Measurements from ENCODE around the gene HPN.

Gene HPN

DNA sequence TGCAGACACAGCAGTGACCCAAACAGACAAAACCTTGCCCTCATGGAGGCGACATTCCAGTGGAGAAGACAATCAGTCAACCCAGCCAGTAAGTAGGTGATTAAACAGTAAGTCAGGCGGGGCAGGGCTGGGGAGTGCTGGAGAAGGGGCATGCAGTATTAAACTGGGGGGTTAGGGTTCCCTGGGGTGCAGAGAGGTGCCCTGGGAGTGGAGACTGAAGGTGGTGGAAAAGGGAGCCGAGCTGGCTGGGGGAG, 42.9 kb downstream of the HPN start (continued):
- TF ChIP-seq ZNF391 (tag by site-specific recombination; IDR thresholded peaks at IDR 0.05; ENCODE audit: borderline replicate concordance, low read depth) (no peak), KLF16 (tag by site-specific recombination; IDR thresholded peaks at IDR 0.05) (no peak)
- TF ChIP-seq, protein P1, sequence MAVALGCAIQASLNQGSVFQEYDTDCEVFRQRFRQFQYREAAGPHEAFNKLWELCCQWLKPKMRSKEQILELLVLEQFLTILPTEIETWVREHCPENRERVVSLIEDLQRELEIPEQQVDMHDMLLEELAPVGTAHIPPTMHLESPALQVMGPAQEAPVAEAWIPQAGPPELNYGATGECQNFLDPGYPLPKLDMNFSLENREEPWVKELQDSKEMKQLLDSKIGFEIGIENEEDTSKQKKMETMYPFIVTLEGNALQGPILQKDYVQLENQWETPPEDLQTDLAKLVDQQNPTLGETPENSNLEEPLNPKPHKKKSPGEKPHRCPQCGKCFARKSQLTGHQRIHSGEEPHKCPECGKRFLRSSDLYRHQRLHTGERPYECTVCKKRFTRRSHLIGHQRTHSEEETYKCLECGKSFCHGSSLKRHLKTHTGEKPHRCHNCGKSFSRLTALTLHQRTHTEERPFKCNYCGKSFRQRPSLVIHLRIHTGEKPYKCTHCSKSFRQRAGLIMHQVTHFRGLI (tag by site-specific recombination; IDR thresholded peaks at IDR 0.05): no peak
- TF ChIP-seq, protein P2, sequence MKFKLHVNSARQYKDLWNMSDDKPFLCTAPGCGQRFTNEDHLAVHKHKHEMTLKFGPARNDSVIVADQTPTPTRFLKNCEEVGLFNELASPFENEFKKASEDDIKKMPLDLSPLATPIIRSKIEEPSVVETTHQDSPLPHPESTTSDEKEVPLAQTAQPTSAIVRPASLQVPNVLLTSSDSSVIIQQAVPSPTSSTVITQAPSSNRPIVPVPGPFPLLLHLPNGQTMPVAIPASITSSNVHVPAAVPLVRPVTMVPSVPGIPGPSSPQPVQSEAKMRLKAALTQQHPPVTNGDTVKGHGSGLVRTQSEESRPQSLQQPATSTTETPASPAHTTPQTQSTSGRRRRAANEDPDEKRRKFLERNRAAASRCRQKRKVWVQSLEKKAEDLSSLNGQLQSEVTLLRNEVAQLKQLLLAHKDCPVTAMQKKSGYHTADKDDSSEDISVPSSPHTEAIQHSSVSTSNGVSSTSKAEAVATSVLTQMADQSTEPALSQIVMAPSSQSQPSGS (tag by site-specific recombination; IDR thresholded peaks at IDR 0.05; ENCODE audit: low read depth): no peak

DNA sequence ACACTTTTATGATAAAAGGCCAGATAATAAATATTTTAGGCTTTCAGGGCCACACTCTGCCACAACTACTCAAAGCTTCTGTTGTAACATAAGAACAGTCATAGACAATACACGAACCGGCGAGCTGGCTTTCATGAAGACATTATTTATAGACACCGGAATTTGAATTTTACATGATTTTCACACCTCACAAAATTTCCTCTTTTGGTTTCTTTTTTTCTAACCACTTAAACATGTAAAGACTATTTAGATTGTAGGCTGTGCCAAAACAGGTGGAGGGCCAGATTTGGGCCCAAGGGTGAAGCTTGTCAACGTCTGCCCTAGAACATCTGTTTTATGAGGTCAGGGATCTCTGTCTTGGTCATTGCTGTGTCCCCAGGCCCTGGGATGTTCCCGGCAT, 44.4 kb downstream of the HPN start:
- Histone ChIP-seq H3K4me3 (ENCODE audit: low read depth, low read length) (no peak overlapping the region), H3K27ac (ENCODE audit: extremely low read depth, low read depth, low read length) (no peak overlapping the region), H3K4me1 (ENCODE audit: control insufficient read depth, insufficient read depth, low read length) (peaks cover 7% of the 10 kb centered on the region), H3K36me3 (ENCODE audit: control insufficient read depth in 2 of 2, insufficient read depth in 1 of 2, low read length in 2 of 2) (no peaks in the 10 kb centered on the region), H3K9me3 (ENCODE audit: control insufficient read depth, insufficient read depth, low read depth, low read length) (no peaks in the 10 kb centered on the region; the same call in 1 of the 2 replicates)
- POLR2A ChIA-PET: interaction anchor here (1.0 kb wide), 1 partner anchor 19 kb away, joined by 3 read pairs; no protein-coding TSS in a partner anchor
- TF ChIP-seq ZNF274 (IDR thresholded peaks at IDR 0.05; ENCODE audit: low read length): no peak
- no peak for TF ChIP-seq ZNF274 (tag by site-specific recombination; IDR thresholded peaks at IDR 0.05; ENCODE audit: borderline replicate concordance)
- no peak for TF ChIP-seq SP2 (tag by site-specific recombination; IDR thresholded peaks at IDR 0.05)
- no peak for TF ChIP-seq ZNF16 (tag by site-specific recombination; IDR thresholded peaks at IDR 0.05; ENCODE audit: low read depth)
- TF ChIP-seq ZNF747 (tag by site-specific recombination; IDR thresholded peaks at IDR 0.05): no peak
- no peak for TF ChIP-seq KLF9 (tag by site-specific recombination; IDR thresholded peaks at IDR 0.05; ENCODE audit: low read depth)
- no peak for TF ChIP-seq ZNF514 (tag by site-specific recombination; IDR thresholded peaks at IDR 0.05)
- TF ChIP-seq ZBTB20 (tag by site-specific recombination; IDR thresholded peaks at IDR 0.05): no peak
- TF ChIP-seq ZNF776 (tag by site-specific recombination; IDR thresholded peaks at IDR 0.05; ENCODE audit: borderline replicate concordance): no peak
- TF ChIP-seq ZNF660 (tag by site-specific recombination; IDR thresholded peaks at IDR 0.05): no peak
- CTCF ChIA-PET: interaction anchor here (0.6 to 4.7 kb wide), 13 partner anchors 12 to 382 kb away, joined by 3 to 60 read pairs (median 6); partner anchors contain the start of gene LGI4

DNA sequence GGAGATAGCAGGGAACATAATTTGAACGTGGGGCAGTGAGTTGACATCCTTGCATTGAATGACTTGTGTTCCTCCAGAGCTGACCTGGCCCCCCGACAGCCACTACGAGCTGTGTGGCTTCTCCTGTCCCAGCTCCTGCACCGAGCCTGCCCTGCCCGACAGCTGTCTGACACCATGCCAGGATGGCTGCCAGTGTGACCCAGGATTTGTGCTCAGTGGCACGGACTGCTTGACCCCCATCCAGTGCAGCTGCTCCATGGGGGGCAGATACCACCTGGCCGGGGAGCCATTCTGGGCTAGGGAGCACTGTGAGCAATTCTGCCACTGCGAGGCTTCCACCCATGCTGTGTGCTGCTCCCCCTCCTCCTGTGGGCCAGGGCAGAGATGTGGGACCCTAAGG, 44.9 kb downstream of the HPN start:
- H3K9me3 ChIP-seq (ENCODE audit: control insufficient read depth, insufficient read depth, low read depth, low read length): no peaks in the 10 kb centered on the region; the same call in 1 of the 2 replicates
- ChIA-PET POLR2A (interaction anchor here (1.0 kb wide), 1 partner anchor 19 kb away, joined by 3 read pairs; no protein-coding TSS in a partner anchor), CTCF (interaction anchor here (1.0 to 4.7 kb wide), 14 partner anchors 12 to 291 kb away, joined by 3 to 60 read pairs (median 6); partner anchors contain the start of genes FXYD3 and LGI4)
- peaks cover 7% of the 10 kb centered on the region for H3K4me1 ChIP-seq (ENCODE audit: control insufficient read depth, insufficient read depth, low read length)
- H3K36me3 ChIP-seq (ENCODE audit: control insufficient read depth in 2 of 2, insufficient read depth in 1 of 2, low read length in 2 of 2): no peaks in the 10 kb centered on the region
- TF ChIP-seq ZBTB21 (tag by site-specific recombination; IDR thresholded peaks at IDR 0.05) (no peak), ZSCAN23 (tag by site-specific recombination; IDR thresholded peaks at IDR 0.05) (no peak)
- H3K4me3 ChIP-seq (ENCODE audit: low read depth, low read length): no peak overlapping the region
- H3K27ac ChIP-seq (ENCODE audit: extremely low read depth, low read depth, low read length): no peak overlapping the region

DNA sequence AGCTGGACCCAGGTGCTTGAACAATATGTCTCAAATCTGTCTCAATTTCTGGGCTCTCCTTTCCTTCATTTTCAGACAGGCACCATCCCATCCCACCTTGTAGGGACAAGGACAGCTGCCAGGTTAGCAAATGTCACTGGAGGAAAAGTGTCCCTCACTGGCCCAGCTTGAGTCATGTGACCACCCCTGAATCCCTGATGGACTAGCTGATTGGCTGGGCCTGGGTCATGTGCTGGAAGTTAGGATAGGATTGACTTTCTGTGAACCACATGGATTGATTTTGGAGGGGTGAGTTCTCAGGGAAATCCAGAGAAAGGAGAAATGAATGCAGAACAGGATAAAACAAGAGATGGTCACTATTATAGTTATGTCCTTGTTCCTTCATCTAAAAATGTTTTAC, 45.9 kb downstream of the HPN start:
- CTCF ChIA-PET: interaction anchor here (0.7 to 4.7 kb wide), 12 partner anchors 13 to 366 kb away, joined by 3 to 60 read pairs (median 4); partner anchors contain the start of genes FXYD3 and LGI4
- Histone ChIP-seq H3K27ac (ENCODE audit: extremely low read depth, low read depth, low read length) (no peak overlapping the region), H3K36me3 (ENCODE audit: control insufficient read depth in 2 of 2, insufficient read depth in 1 of 2, low read length in 2 of 2) (no peaks in the 10 kb centered on the region), H3K4me3 (ENCODE audit: low read depth, low read length) (no peak overlapping the region), H3K9me3 (ENCODE audit: control insufficient read depth, insufficient read depth, low read depth, low read length) (no peaks in the 10 kb centered on the region; the same call in 1 of the 2 replicates), H3K4me1 (ENCODE audit: control insufficient read depth, insufficient read depth, low read length) (peaks cover 7% of the 10 kb centered on the region)
- POLR2A ChIA-PET: no interaction called here
- TF ChIP-seq ZNF626 (tag by site-specific recombination; IDR thresholded peaks at IDR 0.05): no peak
